HG03520 (cell line): ENCODE measurements around the gene KIAA2012.

Source experiments
- ATAC-seq: cut with Tn5 transposase; IDR thresholded peaks from one replicate; pipeline ENCODE4 v1.9.1; 2021; ENCODE audit warnings: mild to moderate bottlenecking, moderate library complexity; ENCODE audit not compliant: unreplicated experiment

KIAA2012 gene

DNA sequence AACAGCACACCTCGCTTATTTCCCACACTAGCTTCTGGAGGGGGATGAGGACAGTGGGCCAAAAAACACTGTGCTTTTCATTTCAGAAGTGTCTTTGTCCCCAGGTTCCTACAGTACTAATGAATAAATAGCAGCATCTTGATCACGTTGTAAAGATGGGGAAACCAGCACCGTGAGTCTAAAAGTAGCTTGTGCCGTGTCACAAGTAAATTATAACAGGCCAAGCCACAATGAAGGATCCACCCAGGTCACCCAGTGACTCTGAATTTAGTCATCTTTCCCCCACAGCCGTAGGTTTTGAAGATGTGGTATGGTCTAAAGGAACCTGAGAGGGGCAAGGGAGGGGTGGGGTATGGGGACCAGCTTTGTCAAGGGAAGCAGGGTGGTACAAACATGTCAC, 30.6 kb upstream of the KIAA2012 start:
- ATAC-seq, result no peak

DNA sequence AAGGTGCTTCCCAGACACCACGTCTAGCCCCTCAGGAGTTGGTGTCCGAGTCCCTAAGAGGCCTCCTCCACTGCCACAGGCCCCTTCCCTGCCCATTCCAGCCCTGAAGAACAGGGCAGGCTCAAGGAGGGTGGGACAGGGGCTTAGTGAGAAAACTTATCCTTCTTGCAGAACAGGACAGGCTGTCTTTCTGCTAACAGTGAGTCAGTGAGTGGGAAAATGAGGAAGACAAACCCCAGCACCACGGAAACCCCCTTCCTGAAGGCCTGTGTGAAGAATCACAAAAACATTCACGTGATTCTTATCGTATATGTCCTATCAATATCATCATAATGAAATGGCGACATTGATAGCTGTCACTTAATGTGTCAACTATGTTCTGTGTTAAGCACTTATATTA, 29.6 kb upstream of the KIAA2012 start:
- no peak for ATAC-seq

DNA sequence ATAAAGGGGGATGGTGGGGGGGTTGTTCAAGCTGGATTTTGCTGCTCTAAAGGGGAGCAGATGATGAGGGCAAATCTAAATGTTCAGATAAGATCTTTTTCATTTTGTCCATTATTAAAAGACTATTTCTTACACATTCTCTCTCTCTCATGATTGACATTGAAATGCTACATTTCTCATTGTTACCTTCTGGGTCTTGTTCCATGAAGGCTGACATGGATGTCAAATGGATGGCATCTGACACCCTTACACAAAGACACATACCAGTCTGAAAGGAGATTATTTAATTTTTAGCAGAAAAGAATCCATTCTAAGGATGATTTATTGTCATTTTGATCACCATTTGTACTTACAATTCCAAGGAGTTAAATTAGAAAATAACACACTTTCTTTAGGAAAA, 28.3 kb upstream of the KIAA2012 start:
- ATAC-seq, result no peak

DNA sequence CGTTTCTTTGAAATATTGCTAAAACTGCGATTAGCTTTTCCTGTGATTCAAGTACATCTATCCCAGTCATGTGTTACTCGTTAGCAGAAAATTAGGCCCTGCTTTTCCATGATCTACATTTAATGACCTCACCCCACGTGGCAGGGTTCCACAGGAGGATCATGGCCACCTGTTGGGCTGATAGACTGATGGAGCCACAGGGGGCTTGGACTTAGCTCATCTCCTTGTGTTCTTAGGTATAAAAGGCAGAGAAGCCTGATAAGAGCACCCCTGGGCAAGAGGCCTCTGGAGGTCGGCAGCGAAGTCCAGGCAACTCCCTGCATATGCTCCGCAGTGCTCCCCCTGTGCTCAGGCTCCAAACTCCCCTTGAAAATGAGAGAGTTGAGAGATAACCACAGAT, 26.5 kb upstream of the KIAA2012 start:
- ATAC-seq, result no peak

DNA sequence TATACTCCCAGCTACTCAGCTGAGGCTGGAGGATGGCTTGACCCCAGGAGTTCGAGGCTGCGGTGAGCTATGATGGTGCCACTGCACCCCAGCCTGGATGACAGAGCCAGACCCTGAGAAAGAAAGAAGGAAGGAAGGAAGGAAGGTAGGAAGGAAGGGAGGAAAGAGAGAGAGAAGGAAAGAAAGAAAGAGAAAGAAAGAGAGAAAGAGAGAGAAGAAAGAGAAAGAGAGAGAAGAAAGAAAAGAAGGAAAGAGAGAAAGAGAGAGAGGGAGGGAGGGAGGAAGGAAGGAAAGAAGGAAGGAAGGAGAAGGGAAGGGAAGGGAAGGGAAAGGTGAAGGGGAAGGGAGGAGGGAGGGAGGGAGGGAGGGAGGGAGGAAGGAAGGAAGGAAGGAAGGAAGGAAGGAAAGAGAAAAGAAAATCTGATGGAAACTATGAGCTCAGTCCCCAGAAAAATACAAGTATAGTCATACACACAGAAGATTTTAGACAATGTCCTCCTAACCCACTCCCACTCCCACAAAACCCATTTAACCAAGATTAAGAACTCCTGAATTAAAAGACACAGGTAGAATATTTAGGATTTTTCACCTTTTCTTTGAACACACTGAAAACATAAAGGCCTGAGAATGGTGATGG, 23.8 kb upstream of the KIAA2012 start:
- ATAC-seq, result no peak

DNA sequence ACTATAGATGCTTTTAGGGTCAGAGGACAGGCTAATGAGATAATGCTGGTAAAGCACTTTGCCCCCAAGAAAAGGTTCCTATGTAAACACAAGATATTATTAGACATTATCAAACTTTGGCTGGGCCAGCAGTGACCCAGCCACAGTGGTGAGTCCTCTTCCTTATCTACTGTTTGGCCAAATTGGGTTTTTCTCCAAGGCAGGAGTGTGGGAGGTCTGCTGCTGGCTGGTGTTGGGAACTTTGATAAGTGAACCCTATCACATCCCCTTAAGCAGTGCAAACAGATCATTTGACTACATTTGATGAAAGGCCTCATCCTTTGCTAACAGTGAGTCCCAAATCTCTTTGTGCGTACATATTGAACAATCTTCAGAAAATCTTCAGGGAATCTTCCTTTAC, 23.2 kb upstream of the KIAA2012 start:
- no peak for ATAC-seq

DNA sequence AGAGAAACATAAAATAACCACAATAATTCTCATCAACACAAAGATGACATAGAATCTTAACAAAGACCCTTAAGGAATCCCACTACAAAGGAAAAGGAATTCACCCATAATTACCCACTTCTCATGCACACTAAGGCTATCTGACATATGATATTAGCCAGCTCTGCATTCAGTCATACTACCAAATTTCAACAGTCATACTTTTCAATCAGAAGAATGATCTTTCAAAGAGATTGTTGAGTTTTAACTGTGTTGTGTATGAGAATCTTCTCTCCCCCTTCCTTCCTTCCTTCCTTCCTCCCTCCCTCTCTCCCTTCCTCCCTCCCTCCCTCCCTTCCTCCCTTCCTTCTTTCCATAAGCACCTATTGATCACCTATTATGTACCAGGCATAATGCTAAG, 22.4 kb upstream of the KIAA2012 start:
- no peak for ATAC-seq

DNA sequence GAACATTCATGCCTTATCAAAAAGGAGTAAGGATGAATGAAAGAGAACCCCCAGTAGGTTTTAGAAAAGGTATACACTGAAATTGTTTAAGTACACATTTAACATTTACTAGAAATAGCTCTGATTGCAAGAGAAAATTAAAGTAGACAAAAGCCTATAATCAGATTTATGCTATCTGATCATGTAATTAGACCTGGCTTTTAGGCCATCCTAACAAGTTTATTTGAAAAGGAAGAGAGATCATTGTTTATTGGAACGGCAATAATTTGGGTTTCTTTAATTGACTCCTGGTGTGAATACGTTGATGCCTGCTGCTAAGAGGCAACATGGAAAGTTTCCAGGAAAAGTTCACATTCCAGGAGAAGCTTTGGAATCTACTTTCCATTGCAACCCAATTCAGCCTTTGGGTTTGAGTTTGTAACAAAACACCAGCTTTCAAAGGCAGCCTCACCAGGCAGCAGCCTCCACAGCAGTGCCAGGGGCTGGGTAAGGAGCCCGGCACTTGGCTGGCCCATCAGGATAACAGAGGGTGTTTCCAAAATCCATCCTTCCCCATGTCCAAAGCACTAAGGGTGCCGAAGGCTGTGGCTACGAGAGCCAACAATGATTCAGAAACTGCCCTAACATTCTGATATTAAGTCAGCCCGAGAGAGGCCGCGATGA, 21.4 kb upstream of the KIAA2012 start:
- ATAC-seq, result no peak

DNA sequence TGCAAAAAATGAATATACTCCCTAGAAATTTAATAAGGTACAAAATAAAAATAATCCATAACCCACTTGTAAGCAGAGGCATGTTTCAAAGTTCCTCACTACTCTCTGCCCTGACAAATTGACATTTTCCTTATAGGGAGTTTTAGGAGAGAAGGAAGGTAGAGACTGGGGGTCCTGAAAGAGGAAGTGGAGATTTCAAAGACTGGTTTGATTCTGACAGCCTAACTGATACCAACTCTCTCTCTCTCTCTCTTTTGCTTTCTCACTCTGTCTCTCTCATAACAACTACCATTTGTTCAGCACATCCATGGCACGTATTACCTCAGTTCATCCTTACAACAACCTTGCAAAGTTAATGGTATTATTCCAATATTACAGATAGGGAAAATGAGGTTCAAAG, 20.8 kb upstream of the KIAA2012 start:
- no peak for ATAC-seq

DNA sequence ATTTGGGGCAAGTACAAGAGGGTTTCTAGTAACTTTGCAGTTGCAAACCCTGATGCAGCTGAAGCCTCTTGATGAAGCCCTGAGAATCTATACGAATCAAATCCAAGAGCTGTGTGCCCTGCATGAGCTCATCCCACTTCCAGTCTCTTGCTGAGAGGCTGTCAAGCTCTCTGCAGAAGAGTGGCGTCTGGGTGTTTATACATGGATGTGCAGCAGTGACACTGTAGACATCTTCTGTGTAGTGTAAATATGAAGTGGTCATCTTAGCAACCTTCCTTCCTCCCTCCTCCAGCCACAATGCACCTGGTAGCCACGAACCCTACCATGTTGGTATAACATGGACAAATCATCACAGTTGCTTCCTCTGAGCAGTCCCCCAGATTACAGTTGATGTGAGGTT, 18.4 kb upstream of the KIAA2012 start:
- no peak for ATAC-seq

DNA sequence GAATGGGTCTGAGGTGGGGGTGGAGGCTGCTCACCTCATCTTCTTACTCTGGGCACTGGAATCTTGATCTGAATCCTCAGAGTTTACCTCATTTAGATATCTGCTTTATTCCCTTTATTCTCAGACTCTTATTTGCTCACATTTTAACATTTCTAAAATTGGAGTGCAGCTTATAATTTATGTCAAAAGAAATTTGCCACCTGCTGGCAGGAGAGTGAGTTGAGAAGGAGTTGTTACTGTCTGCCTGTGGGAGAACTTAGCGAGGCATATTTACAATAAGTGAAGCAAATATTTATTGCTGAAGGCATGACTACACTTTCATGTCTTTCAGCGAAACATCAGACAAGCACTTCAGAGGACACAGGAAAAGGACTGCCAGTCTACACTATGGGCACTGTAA, 16.4 kb upstream of the KIAA2012 start:
- ATAC-seq, result no peak

DNA sequence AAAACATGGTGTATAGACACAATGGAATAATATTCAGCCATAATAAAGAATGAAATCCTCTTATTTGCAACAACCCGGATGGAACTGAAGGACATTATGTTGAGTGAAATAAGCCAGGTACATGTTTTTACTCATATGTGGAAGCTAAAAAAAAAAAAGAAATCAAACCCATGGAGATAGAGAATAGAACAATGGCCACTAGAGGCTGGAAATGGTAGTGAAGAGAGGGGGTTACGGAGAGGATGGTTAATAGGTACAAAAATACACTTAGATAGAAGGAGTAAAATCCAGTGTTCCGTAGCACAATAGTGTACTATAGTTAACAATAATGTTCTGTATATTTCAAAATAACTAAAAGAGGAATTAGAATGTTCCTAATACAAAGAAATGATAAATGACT, 12.8 kb upstream of the KIAA2012 start:
- no peak for ATAC-seq

DNA sequence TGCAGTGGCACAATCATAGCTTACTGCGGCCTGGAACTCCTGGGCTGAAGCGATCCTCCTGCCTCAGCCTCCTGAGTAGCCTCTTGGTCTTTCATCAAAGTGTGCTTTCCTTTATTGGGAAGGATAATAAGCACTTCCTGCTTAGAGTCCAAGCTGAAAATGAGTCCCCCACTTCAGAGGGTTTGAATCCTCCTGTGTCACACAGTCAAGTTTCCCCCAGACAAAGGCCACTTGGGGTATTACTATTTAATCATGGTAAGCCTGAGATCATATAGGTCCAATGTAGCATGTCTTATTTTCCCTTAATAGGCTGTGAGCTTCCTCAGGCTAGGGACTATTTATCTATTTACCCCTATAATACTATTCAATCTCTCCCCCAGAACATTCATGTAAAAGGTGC, 11.4 kb upstream of the KIAA2012 start:
- no peak for ATAC-seq

DNA sequence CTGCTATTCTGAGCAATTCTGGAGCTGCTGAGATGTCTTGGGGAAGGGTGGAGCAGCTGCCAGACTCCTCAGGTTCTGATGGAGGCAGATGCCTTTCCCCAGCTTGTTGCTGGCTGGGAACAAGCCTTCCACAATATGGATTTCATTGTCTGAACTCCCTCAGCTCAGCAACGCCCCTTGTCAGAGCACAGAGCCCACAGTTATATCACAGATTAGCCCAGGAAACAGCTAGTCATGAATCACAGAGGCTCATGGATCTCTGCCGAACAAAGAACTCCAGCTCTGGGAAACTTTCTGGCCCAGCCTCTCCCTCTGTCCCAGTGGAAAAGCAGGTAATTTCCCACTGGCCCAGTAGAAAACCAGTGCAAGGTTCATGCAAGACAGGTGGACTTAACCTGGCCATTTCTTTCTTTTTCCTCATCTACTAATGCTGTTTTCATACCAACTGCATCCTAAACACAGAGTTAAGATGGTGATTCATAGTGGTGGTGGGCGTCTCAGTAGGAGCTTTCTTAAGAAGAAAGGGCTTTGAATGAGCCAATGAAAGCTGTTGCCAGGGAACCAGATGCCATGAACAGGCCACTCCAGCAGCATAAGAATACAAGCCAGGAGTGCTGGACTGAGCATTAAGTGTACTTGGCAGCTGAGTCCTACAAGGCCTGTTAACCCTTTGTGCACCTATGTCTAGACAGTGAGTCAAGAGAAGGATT, 8.7 kb upstream of the KIAA2012 start:
- no peak for ATAC-seq

DNA sequence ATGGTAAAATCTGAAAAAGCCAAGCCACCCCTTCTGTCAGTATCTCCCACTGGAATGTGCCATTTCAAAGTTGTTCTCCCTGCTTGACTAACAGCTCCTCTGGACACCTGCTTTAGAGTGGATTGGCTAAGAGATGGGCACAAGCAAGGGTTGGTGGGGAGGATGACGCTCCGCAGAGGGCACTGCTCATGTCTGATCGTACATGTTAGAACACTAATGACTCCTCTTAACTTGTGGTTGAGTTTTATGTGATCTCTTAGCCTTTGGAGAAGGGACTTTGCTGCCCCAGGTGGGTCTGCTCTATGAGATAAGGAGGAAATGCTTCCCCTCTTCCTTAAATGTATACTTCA, 8.2 kb upstream of the KIAA2012 start:
- ATAC-seq, result no peak

DNA sequence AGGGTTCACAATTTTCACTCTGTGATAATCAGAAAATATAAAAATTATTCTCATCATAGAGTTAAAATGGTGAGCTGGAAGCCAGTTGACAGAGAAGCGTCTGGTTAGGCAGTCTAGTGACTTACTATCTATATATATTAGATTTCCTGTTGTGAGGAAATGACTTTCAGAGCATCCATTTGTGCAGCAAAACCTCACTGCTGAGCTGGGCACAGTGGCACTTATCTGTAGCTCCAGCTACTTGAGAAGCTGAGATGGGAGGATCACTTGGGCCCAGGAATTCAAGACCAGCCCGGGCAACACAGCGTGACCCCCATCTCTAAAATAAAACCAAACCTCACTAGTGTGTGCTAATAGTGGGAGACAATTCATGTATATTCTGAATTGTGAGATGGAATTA, 7.2 kb upstream of the KIAA2012 start:
- ATAC-seq, result no peak

DNA sequence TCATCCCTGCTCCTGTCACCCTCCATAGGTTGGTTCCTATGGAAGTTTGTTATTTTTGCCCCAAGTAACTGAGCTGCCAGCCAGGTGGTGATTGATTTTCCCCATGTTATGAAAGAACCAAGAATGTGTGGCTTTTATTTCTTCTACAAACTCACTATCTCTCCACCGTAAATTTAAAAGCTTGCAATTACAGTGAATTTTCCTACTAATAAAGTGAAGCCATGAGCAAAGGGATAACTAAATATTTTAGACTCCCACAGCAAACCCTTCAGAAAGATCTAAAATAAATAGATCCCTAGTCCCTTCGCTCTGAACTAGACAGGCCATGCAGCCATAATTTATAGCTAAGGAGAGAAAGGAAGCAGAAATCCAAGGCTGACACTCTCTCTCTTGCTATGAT, 6.2 kb upstream of the KIAA2012 start:
- ATAC-seq, result no peak

DNA sequence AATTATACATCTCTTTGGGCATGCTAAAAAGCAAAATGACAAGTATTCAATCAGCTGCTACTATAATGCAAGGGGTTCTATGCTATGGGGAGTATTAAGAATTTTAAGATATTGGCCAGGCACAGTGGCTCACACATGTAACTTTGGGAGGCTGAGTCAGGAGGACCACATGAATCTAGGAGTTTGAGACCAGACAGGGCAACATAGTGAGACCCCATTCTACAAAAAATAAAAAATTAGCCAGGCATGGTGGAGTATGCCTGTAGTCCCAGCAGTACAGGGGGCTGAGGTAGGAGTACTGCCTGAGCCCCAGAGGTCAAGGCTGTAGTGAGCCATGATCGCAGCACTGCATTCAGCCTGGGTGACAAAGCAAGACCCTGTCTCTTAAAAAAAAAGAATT, 5.5 kb upstream of the KIAA2012 start:
- no peak for ATAC-seq

DNA sequence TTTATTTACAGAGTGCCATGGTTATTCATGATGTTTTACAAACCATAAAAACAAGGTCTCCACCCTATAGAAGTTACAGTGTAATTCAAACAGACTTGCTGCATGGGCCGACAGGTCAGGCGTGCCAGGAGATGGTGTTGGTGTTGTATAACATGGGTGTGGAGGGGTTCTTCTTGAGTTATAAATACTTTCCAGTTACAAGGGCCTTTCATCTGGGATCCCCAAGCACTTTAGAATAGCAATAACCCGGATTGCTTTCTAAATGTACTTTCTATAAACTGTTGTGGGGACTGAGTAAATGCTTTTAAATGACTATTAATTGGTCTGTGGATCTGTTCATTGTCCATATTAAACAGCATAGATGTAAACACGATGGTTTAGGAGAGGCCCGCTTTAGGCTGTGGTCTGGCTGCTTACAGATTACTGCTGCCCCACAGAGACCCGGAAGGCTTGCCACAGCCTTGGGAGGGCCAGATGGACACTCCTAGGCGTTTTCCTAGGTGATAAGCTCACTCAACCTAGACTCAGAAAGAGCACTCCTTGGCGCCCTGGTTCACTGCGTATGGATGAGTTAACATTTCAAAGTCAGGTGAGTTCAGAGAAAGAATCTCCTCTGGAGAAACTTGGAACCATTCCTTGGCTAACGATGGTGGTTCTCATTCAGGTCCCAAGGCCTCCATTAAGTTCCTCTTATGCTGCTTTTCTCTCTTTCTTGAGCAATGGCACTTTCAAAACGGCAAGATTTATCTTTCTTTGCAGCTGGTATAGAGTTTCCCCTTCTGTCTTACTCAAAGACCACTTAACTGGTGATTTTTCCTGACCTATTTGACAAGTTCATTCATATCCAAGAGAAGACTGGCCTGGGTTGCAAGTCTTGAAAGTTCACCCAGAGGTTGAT, 3.6 kb upstream of the KIAA2012 start:
- no peak for ATAC-seq

DNA sequence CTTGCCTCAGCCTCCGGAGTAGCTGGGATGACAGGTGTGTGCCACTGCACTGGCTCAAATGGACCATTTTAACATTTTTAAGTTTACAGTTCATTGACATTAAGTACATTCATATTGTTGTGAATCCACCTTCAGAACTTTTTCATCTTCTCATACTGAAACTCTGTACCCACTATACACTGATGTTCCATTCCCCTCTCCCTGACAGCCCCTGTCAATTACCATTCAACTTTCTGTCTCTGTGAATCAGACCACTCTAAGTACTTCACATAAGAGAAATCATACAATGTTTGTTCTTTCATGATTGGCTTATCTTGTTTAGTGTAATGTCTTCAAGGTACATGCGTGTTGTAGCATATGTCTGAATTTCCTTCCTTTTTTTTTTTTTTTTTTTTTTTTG, 1.9 kb upstream of the KIAA2012 start:
- no peak for ATAC-seq

DNA sequence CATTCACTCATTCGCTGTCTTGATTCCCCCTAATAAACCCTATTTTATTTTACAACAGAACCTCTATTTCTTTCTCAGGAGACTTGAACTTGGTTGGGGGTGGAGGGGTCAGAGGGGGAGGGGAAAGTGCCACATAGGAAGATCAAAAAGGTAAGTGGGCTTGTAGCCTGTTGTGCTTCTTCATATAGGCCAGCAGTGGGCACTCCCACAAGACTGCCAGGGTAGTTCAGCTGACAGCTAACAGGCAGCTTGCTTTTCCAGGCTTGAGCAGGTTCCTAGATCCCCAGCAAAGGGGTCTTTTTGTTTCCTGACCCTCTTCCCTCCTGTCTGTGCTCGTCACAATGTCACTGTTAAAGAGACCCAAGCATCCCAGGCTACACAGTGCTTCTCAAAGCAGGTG, 829 bp upstream of the KIAA2012 start:
- ATAC-seq, result no peak

DNA sequence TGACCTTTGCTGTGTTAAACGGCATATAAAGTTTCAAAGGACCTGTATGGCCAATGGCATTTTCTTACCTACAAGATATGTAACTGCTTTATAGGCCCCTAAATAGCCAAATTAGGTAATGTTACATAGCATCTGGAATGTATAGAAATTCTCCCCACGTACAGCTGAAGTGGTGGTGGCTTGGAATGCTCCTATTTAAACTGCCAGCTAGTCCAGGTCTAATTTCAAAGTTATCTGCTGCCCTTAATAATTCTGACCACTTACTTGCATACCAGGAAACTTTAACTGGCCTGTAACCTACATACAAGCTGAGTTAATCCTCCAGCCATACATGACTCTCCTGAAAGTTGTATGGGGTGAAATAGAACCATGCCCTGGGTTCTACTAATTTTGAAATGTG, 1.3 kb downstream of the KIAA2012 start:
- ATAC-seq, result no peak
